Mesothelial cell of epicardium (in vitro differentiated cells): Measurements from ENCODE around the gene MS4A15. TPM values are rescaled to one million over a fixed set of nuclear protein-coding genes. Genes with fewer than 3 reads are reported as not detected.
"Not testable (repeated sequence)": the region's sequence is repeated elsewhere in the genome, so short reads cannot be mapped to it uniquely, and the experiment has no call there.

Experiments used
- DNase-seq, 2 experiments: peaks; one replicate each; pipeline ENCODE4 v3.0.0; 2021; ENCODE audit warnings: low spot score in 2 of 2; ENCODE audit not compliant: unreplicated experiment in 2 of 2
- H3K27ac Mint-ChIP-seq: 2 replicates; pipeline ENCODE4 v1.8.0; 2021; ENCODE audit warnings: mixed read lengths
- H3K27me3 Mint-ChIP-seq: 2 replicates; pipeline ENCODE4 v1.8.0; 2021; ENCODE audit warnings: low read depth, mixed read lengths
- H3K36me3 Mint-ChIP-seq: 2 replicates; pipeline ENCODE4 v1.8.0; 2021; ENCODE audit warnings: mixed read lengths
- H3K4me1 Mint-ChIP-seq: 2 replicates; pipeline ENCODE4 v1.8.0; 2021; ENCODE audit warnings: mixed read lengths
- H3K4me3 Mint-ChIP-seq: 2 replicates; pipeline ENCODE4 v1.8.0; 2021; ENCODE audit warnings: mild to moderate bottlenecking, moderate library complexity, mixed read lengths
- H3K9me3 Mint-ChIP-seq: 2 replicates; pipeline ENCODE4 v1.8.0; 2021; ENCODE audit warnings: mixed read lengths
- CTCF ChIP-seq: fragments of 200-600 bp; sonication (generic); IDR thresholded peaks from one replicate; pipeline ENCODE4 v1.5.0; 2021; ENCODE audit warnings: antibody characterized with exemption; ENCODE audit not compliant: unreplicated experiment
- total RNA-seq: library from RNA; stranded (reverse); gene quantifications from 3 replicates; pipeline ENCODE4 v1.2.1, GENCODE V29; 2021

Gene MS4A15
- total RNA-seq, 1 donor from 2014 or later: 0.13 TPM

GRCh38 chr11:60754887-60755286 is 1.8 kb upstream of the MS4A15 start:
- Mint-ChIP-seq H3K4me3 (no peak overlapping the region), H3K9me3 (no peaks in the 10 kb centered on the region), H3K4me1 (peaks cover 12% of the 10 kb centered on the region), H3K36me3 (no peaks in the 10 kb centered on the region), H3K27ac (no peak overlapping the region), H3K27me3 (peaks cover 19% of the 10 kb centered on the region)
- no peak for TF ChIP-seq CTCF
- DNase-seq: no peak

GRCh38 chr11:60757231-60757800 is 649 bp downstream of the MS4A15 start:
- Mint-ChIP-seq H3K27me3 (peaks cover 11% of the 10 kb centered on the region), H3K9me3 (no peaks in the 10 kb centered on the region), H3K27ac (no peak overlapping the region), H3K4me1 (peaks cover 17% of the 10 kb centered on the region), H3K4me3 (no peak overlapping the region), H3K36me3 (no peaks in the 10 kb centered on the region)
- DNase-seq: no peak
- no peak for TF ChIP-seq CTCF

GRCh38 chr11:60758671-60759070 is 2.0 kb downstream of the MS4A15 start:
- Mint-ChIP-seq H3K27ac (peak overlapping the region; percentile 54), H3K4me1 (peaks cover 17% of the 10 kb centered on the region)
- H3K27me3 Mint-ChIP-seq, H3K9me3 Mint-ChIP-seq, H3K36me3 Mint-ChIP-seq, H3K4me3 Mint-ChIP-seq, DNase-seq: not testable (repeated sequence)

GRCh38 chr11:60759438-60760225 is 3.0 kb downstream of the MS4A15 start:
- Mint-ChIP-seq H3K4me1 (peaks cover 17% of the 10 kb centered on the region), H3K27ac (peak overlapping the region; percentile 54)
- H3K4me3 Mint-ChIP-seq, H3K27me3 Mint-ChIP-seq, DNase-seq, H3K9me3 Mint-ChIP-seq, H3K36me3 Mint-ChIP-seq: not testable (repeated sequence)

GRCh38 chr11:60761436-60762190 is 4.9 kb downstream of the MS4A15 start:
- H3K9me3 Mint-ChIP-seq: no peaks in the 10 kb centered on the region
- no peak for DNase-seq
- H3K4me3 Mint-ChIP-seq: no peak overlapping the region
- H3K4me1 Mint-ChIP-seq: peaks cover 17% of the 10 kb centered on the region
- H3K27me3 Mint-ChIP-seq: no peaks in the 10 kb centered on the region
- no peak overlapping the region for H3K27ac Mint-ChIP-seq
- no peaks in the 10 kb centered on the region for H3K36me3 Mint-ChIP-seq
- no peak for TF ChIP-seq CTCF

GRCh38 chr11:60762851-60763691 is 6.4 kb downstream of the MS4A15 start:
- no peak for DNase-seq
- Mint-ChIP-seq H3K4me1 (peaks cover 17% of the 10 kb centered on the region), H3K4me3 (no peak overlapping the region), H3K27me3 (peaks cover 5% of the 10 kb centered on the region), H3K27ac (no peak overlapping the region), H3K9me3 (no peaks in the 10 kb centered on the region), H3K36me3 (no peaks in the 10 kb centered on the region)
- no peak for TF ChIP-seq CTCF
